ENCODE data around the gene CFAP69.
"Not testable (repeated sequence)": the region's sequence is repeated elsewhere in the genome, so short reads cannot be mapped to it uniquely, and the experiment has no call there.

Gene CFAP69

DNA sequence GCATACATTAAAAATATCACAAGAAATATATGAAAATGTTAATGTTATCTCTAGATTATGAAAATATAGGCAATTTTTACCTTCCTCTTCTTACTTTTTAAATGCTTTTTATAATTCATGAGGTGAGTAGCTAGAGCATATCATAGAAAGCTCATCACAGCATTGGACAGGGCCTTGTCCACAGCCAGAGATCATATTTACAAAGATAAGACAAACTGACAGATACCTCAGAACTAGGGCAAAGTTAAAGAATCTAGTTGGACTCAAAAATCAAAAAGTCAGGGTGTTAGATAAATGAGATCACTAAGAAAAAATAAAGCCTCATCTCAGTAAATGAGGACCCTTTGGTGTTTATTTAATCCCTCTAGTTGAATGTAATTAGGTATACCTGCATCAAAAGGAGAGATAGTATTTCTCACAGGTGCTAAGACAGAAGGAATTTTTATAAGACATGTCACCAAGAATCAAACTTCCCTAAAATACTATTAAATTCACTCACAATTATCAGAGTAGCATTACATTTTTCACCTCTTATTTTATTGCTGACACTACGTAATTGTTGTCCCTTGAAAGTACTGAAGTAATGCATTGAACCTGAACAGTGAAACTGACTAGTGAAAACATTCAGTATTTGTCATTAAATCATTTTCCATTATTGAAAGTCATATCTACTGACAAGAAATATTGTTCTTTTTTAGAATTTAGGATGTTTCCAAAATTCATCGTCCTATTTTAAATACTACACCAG is 25.6 kb downstream of the CFAP69 start:
- no peak for DNase-seq (ENCODE audit: low read depth)

DNA sequence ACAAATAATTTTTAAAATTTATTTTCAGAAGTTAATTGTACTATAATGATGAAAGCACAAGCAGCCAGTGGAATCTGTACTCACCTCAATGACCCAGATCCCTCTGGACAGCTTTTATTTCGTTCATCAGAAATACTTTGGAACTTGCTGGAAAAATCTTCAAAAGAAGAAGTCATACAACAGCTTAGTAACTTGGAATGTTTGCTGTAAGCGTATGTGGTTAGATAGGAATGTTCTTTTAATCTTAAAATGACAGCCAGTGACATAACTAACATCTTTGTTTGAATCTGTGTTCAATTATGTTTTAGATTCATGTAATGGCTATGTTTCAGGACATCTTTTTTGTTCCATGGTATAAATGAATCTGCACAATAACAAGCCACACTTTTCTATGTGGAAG is 26.8 kb downstream of the CFAP69 start:
- peak; percentile 69 for DNase-seq (ENCODE audit: low read depth)

DNA sequence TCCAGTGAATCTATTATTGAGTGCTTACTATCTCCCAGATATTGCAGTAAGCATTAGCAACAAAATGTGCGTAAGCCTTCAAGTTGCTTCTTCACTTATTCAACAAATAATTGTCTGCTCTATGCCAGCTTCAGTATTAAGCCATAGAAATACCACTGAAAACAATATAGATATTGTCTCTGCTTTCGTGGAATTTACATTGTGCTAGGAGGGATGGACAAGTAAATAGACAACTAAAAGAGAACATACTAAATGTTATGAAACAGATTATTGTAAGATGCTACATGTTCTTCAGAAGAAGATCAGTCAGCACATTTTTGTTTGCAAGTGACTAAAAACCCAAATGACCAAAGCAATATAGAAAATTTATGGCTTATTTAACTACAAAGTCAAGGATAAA is 27.3 kb downstream of the CFAP69 start:
- no peak for DNase-seq (ENCODE audit: low read depth)

DNA sequence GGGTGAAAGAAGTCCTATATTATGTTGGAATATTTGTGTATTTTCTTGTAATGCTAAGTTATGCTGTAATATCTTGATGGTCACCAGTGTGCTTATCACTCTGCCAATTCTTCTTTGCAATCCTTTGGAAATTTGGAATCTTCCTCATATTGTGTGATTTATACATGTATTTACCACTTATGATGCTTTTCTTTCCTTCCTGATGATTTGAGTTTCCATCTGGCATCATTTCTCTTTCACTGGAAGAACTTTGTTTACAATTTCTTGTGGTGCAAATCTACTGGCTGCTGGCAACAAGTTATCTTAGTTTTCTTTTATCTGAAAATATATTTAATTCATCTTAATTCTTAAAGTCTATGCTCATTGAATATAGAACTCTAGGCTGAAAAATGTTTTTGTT is 29.2 kb downstream of the CFAP69 start:
- no peak for DNase-seq (ENCODE audit: low read depth)

DNA sequence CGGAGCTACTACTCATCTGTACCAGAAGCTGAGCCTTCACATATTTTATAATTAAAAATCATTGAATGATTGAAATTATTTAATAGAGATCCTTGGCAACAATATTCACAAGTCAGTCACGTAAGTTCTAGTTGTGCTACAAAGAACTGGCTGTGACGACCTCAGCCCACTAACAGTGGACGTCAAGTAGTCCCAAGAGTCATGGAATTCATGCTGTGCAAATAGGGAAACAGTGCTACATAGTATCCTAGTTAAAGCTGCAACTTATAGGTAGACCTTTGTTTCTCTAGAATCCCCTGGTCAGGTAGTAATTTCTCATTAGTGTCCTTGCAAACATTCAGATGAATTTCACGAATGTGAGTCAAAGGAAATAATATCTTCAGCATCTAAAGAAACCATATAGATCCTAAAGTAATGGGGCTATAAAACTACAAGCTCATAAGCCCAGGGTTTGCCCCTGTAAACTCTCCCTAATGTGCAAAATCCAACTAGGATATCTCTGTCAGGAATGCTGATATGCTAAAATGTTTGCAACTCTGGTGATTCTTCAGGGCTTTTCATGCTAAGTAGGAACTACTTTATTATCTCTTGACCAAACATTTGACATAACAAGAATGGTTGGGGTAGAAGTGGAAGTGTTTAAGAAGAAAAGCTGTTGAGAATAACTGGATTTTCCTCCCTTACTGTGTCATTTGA is 31.2 kb downstream of the CFAP69 start:
- DNase-seq (ENCODE audit: low read depth): no peak

DNA sequence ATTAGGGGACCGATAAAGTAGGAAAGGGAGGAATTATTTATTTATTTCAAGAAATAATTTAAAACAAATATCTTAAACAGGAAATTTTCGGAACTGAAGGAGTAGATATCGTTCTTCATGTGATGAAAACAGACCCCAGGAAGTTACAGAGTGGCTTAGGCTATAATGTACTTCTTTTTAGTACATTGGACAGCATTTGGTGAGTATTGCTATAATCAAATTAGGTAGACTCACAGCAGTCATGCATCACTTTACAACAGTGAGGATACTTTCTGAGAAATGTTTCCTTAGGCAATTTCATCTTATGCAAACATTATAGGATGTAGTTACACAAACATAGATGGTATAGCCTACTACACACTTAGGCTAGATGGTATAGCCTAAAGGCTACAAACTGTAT is 43.2 kb downstream of the CFAP69 start:
- DNase-seq (ENCODE audit: low read depth): no peak

DNA sequence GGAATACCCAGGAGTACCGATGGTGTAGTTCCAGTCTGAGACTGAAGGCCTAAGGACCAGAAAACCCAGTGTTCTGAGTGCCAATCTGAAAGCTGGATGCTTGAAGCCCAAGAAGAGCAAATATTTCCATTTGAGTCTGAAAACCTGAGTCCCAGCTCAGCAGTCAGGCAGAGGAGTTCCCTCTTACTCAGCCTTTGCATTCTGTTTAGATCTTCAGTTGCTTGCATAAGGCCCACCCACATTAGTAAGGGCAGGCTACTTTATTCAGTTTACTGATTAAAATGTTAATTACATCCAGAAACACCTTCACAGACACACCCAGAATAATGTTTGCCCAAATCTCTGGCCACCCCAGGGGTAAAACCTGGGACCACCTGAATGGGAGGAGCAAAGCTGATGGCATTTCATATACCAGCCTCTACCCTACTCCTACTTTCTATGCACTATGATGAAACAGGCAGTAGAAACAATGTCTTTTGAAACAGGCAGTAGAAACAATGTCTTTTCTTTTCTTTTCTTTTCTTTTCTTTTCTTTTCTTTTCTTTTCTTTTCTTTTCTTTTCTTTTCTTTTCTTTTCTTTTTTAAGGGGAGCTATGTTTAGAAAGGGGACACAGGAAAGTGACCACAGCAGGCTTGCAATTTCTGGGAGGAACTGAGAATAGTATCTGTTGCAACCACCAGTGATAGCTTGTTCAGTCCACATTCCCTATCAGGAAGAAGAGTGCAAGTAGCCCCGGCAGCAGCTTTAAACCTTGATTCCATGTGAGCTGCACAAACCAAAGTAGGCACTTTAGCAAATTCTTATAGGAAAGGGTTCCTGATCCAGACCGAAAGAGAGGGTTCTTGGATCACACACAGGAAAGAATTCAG is 45.5 kb downstream of the CFAP69 start:
- no peak for DNase-seq (ENCODE audit: low read depth)

DNA sequence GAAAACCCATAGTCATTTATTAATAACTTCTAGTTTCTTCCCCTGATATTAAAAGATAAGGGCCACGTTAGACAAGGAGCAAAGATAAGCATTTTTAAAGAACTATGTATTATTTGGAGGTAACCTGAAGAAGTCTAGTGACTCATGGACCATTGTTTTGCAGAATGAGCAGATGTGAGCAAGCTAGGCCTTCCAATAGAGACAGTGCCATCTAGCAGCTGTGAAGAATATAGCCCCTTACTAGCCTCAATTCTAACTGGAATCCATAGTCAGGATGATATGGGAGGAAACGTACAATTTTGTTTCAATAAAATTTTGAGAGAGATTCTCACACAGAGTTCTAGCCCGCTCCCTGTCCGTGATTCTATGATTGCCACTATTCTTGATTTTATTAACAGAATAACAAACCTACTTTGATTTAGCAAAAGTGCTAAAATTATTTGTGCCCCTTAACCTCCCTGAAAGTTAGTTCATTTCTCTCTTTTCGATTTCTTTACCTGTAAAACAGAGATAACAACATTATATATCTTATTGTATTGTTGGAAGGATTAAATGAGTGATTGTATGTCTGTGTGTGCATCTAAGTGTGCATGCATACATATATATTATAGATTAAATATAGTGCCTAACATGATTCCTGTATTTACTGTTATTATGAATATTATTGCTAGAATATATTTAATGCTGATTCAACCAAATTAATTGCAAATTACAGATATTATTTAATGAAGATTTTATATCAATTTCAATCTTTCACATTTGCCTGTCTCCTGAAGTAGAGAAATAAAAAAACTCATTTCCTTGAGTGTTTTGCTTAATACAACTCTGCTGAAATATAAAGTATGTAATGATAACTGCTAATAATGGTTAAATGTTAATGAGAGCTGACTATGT is 53.4 kb downstream of the CFAP69 start:
- DNase-seq (ENCODE audit: low read depth): peak; percentile 61

DNA sequence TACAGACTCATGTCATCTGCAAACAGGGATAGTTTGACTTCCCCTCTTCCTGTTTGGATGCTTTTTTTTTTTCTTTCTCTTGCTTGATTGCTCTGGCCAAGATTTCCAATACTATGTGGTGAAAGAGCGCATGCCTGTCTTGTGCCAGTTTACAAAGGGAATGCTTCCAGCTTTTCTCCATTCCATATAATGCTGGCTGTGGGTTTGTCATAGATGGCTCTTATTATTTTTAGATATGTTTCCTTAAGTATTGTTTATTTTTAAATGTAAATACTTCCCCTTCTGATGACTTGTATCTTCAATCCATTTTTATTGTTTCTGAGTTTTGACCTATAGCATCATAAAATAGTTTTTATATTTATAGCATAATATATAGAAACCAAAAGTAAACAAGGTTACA is 58.3 kb downstream of the CFAP69 start:
- no peak for DNase-seq (ENCODE audit: low read depth)

DNA sequence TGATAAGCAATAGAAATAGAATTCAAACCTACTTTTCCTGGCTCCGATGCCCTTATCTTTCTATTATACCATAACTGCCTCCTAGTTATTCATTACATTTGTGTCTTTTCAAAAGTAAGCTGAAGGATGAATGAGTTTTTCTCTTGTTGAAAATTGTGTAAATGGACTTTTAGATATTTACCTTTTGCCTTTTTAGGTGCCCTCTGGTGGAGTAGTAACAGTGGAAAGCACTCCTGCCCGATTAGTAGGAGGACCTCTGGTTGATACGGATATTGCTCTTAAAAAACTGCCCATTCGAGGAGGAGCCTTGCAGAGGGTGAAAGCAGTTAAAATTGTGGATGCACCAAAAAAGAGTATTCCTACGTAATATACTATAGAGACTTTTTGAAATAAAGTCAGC is 64.9 kb downstream of the CFAP69 start:
- no peak for DNase-seq (ENCODE audit: low read depth)

DNA sequence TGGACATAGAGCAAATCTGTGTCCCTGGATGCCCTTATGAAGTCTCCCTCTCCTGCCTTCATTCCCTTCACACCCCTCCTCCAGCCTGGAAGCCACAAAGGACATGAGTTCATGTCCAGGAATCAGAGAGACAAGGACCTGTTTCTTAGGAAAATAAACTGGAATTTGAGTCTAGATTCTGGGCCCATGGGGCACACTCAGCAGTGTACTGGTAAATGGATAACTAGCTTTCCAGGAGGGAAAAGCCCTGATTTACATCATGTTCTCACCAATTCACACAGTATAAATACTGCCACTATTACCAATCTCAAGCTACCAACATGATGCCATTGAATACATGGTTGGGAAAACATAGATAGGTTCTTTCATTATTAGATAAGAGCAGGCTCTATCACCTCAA is 66.2 kb downstream of the CFAP69 start:
- no peak for DNase-seq (ENCODE audit: low read depth)

DNA sequence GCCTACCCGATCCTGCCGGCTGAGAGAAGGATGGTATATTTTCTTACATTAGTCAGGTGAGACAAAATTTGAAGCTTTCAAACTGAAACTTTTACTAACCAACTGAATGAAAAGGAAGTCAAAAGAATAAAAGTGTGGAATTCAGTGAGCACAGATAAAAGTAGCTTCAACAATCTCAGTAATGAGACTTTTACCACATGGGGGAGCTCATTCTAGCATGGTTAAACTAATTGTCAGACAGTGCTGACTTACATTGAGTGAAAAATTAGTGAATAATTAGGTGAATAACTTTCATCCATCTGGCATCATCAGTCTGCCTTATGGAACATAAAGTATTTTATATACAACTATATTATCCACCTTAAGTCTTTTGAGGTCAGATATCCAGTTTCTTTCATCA is 67.8 kb downstream of the CFAP69 start:
- no peak for DNase-seq (ENCODE audit: low read depth)

DNA sequence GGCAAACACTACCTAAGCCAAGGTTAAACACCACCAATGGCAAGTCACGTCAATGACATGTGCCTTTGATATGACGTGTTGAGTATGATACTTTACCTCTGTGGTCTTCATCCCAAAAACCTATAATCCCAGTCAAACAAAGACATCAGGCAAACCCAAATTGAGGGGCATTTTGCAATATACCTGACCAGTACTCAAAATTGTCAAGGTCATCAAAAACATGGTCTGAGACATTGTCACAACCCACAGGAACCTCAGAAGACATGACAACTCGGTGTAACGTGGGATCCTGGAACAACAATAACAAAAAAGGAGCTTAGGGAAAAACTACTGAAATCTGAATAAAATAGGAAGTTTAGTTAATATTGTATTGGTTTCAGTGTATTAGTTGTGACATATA is 68.9 kb downstream of the CFAP69 start:
- DNase-seq (ENCODE audit: low read depth): no peak

DNA sequence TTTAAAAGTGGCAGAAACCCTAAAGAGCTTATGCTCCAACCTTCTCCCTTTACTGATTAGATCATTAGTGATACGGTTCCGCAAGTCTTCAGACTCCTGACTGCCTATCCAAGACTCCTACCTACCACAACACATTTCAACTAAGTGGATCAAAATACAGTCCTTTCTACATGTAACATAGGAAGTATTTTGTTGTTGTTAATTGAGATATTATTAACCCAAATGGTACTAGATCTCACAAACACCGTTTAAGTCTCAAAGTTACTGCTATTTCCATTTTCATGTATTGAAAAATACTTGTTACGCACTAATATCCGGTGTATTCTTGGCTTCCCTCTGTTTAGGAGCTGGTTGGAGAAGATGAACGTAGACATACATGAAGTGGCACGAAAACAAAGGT is 75.0 kb downstream of the CFAP69 start:
- DNase-seq (ENCODE audit: low read depth): no peak

DNA sequence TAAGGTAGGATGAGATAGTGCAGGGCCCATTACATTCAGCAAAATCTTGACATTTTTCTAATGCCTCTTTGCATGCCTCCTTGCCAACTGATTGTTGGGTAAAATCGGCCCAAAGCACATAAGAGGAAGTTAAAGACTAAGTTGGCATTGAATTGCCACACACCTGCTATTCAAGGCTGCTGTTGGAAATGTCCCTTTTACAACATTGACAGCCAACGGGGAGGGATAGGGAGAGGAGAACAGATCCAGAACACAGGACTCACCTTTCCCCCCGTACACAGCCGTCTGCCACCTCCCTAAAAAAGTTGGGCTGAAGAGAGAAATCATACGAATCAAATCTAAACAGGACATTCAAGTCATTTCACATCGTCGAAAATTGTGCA is 75.4 kb downstream of the CFAP69 start:
- DNase-seq (ENCODE audit: low read depth): no peak

DNA sequence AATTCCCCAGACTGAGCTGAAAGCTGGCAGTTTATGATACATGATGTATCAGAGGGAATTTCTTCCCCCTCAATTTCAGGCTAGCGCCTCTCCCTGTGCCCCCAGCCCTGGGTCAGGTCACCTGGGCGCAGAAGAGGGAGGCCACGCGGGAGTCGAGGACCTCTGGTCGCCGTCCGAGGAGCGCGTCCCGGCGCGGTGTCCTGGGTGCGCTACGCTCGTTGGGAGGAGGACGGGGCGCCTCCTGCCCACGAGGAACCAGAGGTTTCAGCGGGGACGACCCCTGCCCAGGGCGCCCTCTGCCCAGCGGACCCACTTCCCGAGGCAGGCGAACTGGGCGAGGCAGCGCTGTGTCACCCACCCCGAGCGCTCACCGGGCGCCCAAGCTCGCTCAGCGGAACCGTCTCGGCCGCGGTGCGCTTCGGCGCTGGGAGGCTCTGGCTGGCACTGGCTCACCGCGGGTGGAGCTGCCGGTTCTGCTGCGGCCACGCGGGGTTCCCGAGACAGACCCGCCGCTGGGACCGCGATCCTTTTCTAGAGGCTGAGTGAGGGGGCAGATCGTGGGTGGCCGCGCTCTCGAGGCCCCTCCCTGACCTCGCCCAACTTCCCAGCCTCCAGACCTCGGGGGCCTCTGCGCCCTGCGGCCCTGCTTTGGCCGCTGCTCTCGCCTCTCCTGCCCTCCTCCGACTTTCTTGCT is 76.0 kb downstream of the CFAP69 start, which contains the start of gene FAM237B:
TSS of gene FAM237B (minus strand) at position 504 of the 694 bp plus-strand sequence. CDS start 1,556 bp downstream, outside the sequence.
- no peak for DNase-seq (ENCODE audit: low read depth)

DNA sequence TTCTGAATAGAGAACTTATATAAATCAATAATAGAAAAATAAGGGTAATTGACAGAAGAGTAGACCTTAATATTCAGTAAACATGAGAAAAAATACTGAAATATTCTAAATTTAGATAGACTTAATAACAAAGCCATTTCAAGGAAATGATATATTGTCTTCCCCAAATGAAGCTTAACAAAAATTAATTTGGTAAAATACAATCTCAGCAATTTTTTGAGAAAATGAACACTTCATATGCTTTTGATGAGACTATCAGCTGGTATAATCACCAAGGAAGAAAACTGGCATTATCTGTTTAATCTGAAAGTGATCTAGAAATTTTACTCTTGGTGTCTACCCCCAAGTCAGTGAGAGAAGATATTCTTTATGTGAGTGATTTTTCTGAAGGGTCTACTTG is 77.9 kb downstream of the CFAP69 start:
- no peak for DNase-seq (ENCODE audit: low read depth)

DNA sequence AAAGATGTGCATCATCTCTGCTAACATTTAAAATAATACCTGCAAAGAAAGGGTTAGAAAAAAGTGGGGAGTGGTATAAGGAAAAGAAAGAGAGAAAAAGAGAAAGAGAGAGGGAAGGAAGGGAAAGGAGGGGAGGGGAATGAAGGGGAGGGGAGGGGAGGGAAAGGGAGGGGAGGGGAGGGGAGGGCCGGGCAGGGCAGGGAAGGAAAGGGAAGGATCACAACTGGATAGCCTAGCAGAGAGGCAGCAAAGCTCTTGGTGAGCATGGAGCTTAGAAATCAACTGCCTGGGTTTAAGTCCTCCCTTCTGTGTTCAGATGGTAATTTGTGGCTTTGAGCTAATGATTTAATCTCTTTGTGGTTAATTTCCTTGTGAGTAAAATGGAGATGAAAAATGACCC is 81.5 kb downstream of the CFAP69 start:
- DNase-seq (ENCODE audit: low read depth): no peak

DNA sequence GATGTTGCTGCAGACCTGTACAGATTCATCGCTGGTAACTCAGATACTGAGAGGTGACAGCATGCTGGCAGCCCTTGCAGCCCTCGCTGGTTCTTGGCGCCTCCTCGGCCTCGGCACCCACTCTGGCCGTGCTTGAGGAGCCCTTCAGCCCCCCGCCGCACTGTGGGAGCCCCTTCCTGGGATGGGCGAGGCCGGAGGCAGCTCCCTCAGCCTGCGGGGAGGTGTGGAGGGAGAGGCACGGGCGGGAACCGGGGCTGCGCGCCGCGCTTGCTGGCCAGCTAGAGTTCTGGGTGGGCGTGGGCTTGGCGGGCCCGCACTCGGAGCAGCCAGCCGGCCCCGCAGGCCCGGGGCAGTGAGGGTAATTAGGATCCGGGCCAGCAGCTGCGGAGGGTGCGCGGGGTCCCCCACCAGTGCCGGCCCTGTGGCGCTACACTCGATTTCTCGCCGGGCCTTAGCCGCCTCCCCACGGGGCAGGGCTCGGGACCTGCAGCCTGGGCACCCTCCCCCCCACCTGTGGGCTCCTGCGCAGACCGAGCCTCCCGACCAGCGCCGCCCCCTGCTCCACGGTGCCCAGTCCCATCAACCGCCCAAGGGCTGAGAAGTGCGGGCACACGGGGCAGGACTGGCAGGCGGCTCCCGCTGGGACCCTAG is 89.3 kb downstream of the CFAP69 start:
- DNase-seq (ENCODE audit: low read depth): no peak

DNA sequence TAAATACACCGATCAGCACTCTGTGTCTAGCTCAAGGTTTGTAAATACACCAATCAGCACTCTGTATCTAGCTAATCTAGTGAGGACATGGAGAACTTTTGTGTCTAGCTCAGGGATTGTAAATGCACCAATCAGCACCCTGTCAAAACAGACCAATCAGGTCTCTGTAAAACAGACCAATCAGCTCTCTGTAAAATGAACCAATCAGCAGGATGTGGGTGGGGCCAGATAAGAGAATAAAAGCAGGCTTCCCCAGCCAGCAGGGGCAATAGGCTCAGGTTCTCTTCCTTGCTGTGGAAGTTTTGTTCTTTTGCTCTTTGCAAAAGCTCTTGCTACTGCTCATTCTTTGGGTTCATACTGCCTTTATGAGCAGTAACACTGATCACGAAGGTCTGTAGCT is 90.0 kb downstream of the CFAP69 start:
- not testable (repeated sequence) for DNase-seq (ENCODE audit: low read depth)

DNA sequence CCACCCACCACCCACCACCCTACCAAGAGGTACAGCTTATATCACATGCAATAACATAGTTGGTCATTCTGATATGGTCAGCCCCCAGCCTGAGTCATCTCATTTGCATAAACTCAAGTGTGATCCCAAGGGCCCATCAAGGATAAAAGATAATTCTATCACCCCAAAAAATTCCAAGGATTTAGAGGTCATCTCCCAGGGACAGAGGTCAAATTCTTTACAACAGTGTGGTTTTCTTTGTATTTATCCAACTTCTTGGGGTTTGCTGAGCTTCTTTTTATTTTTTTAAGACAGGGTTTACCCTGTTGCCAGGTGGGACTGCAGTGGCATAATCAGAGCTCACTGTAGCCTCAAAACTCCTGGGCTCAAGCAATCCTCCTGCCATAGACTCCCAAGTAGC is 92.1 kb downstream of the CFAP69 start:
- DNase-seq (ENCODE audit: low read depth): no peak
